HFFc6 (cell line): Measurements from ENCODE around the gene SOX6. TPM values are rescaled to one million over a fixed set of nuclear protein-coding genes. Genes with fewer than 3 reads are reported as not detected.

ENCODE experiments used
- DNase-seq: peaks from one replicate; pipeline ENCODE4 v3.0.0-alpha.2; 2018
- H3K27ac Mint-ChIP-seq: 2 replicates; pipeline ENCODE4 v1.8.0; 2020; ENCODE audit warnings: mild to moderate bottlenecking, mixed read lengths
- H3K27me3 Mint-ChIP-seq: 2 replicates; pipeline ENCODE4 v1.8.0; 2021; ENCODE audit warnings: mild to moderate bottlenecking, moderate library complexity, mixed read lengths; ENCODE audit not compliant: insufficient read depth
- H3K36me3 Mint-ChIP-seq: 2 replicates; pipeline ENCODE4 v1.8.0; 2021; ENCODE audit warnings: low read depth, mixed read lengths
- H3K4me1 Mint-ChIP-seq: 2 replicates; pipeline ENCODE4 v1.8.0; 2020; ENCODE audit warnings: low read depth, mixed read lengths
- H3K4me3 Mint-ChIP-seq: 2 replicates; pipeline ENCODE4 v1.8.0; 2020; ENCODE audit warnings: mild to moderate bottlenecking, moderate library complexity, mixed read lengths
- H3K9me3 Mint-ChIP-seq: 2 replicates; pipeline ENCODE4 v1.8.0; 2020; ENCODE audit warnings: mild to moderate bottlenecking, mixed read lengths
- total RNA-seq, 6 experiments: library from RNA; stranded (reverse); fragmentation: NEBNext Ultra II Directional; extraction: Animal tissue kit (Norgen Biotek cat#: 25700); gene quantifications; 2 replicates in 1 of 6; 3 replicates in 5 of 6; pipeline ENCODE4 v1.2.3, GENCODE V29; 2021
- TF ChIP-seq, protein P1 (sequence below): fragments of 200-600 bp; sonication (generic); IDR thresholded peaks from 2 replicates; pipeline ENCODE4 v1.5.0; 2021; ENCODE audit warnings: antibody characterized with exemption, mild to moderate bottlenecking

The SOX6 gene
- total RNA-seq, 6 experiments from 2014 or later = 0.66 to 6.5 (median 1.4) TPM

GRCh38 chr11:15985127-15985859 lies 371.1 kb downstream of the SOX6 start:
- H3K4me1 Mint-ChIP-seq = no peaks in the 10 kb centered on the region
- H3K4me3 Mint-ChIP-seq = no peak overlapping the region
- H3K9me3 Mint-ChIP-seq = no peaks in the 10 kb centered on the region
- TF ChIP-seq, protein P1, sequence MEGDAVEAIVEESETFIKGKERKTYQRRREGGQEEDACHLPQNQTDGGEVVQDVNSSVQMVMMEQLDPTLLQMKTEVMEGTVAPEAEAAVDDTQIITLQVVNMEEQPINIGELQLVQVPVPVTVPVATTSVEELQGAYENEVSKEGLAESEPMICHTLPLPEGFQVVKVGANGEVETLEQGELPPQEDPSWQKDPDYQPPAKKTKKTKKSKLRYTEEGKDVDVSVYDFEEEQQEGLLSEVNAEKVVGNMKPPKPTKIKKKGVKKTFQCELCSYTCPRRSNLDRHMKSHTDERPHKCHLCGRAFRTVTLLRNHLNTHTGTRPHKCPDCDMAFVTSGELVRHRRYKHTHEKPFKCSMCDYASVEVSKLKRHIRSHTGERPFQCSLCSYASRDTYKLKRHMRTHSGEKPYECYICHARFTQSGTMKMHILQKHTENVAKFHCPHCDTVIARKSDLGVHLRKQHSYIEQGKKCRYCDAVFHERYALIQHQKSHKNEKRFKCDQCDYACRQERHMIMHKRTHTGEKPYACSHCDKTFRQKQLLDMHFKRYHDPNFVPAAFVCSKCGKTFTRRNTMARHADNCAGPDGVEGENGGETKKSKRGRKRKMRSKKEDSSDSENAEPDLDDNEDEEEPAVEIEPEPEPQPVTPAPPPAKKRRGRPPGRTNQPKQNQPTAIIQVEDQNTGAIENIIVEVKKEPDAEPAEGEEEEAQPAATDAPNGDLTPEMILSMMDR = no peak
- no peak for DNase-seq
- no peak overlapping the region for H3K27ac Mint-ChIP-seq
- no peaks in the 10 kb centered on the region for H3K36me3 Mint-ChIP-seq
- H3K27me3 Mint-ChIP-seq = no peaks in the 10 kb centered on the region

- H3K4me3 Mint-ChIP-seq = no peak overlapping the region
- no peaks in the 10 kb centered on the region for H3K36me3 Mint-ChIP-seq
Measured at GRCh38 chr11:15981292-15981691, 375.1 kb downstream of the SOX6 start.

DNA sequence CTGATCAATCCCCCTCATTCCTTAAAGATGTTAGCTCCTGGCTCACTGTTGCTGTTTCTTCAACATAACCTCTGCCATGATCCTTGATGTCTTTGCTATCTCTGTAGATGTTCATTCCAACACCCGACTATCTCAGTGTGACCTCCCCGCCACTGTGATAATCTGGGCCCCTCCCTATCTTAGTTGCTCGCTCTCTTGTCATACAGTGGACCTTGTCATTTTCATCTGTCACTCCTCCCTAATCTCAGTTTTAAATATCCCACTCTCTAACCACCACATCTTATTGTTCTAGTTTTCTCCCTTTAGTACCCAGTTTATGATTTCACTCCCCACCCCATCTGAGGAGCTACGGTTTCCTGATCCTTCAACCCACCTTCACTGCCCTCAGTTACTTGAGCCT lies 379.2 kb downstream of the SOX6 start:
- Mint-ChIP-seq H3K9me3 (no peaks in the 10 kb centered on the region), H3K4me3 (no peak overlapping the region), H3K27me3 (no peaks in the 10 kb centered on the region), H3K27ac (no peak overlapping the region), H3K4me1 (no peaks in the 10 kb centered on the region), H3K36me3 (no peaks in the 10 kb centered on the region)
- no peak for DNase-seq
- TF ChIP-seq, protein P1 = no peak

More at GRCh38 chr11:15981292-15981691, 375.1 kb downstream of the SOX6 start:
- DNase-seq = no peak
- TF ChIP-seq, protein P1 = no peak
- Mint-ChIP-seq H3K9me3 (no peaks in the 10 kb centered on the region), H3K4me1 (no peaks in the 10 kb centered on the region), H3K27ac (no peak overlapping the region), H3K27me3 (no peaks in the 10 kb centered on the region)

DNA sequence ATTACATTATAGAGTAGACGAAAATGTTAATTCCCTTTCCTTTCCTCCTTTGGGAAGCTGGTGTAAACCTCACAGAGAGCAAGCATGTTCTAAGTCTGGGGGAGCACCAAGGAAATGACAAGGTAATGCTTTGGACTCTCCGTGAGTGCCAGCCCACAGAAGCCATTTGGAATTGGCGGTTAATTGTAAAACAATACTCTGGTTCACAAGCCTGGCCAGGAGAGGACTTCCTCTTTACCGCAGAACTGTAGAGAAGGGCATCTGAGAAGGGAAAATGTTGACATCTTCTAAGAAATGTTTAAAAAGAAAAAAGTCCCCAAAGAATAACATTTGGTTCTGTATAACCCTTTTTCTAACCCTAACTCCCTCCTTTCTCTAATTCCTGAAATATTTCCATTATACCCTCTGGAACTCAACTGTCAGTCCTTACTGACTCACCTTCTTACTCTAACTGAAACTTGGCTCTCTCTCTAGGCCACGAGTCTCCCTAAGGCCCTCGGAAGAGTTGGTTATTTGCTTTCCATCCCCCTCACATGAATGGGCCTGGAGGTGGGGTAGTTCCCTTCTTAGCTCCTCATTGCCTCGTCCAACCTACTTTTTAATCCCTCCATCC lies 379.8 kb downstream of the SOX6 start:
- Mint-ChIP-seq H3K4me1 (no peaks in the 10 kb centered on the region), H3K27me3 (no peaks in the 10 kb centered on the region), H3K9me3 (no peaks in the 10 kb centered on the region), H3K36me3 (no peaks in the 10 kb centered on the region), H3K27ac (no peak overlapping the region), H3K4me3 (no peak overlapping the region)
- TF ChIP-seq, protein P1 = no peak
- no peak for DNase-seq

GRCh38 chr11:15975742-15976141 lies 380.6 kb downstream of the SOX6 start:
- Mint-ChIP-seq H3K4me1 (peaks cover 4% of the 10 kb centered on the region), H3K9me3 (no peaks in the 10 kb centered on the region), H3K4me3 (no peak overlapping the region), H3K27ac (no peak overlapping the region), H3K27me3 (no peaks in the 10 kb centered on the region), H3K36me3 (no peaks in the 10 kb centered on the region)
- DNase-seq = no peak
- TF ChIP-seq, protein P1 = no peak
